GM12891 (cell line): ENCODE data around the gene GTF2A2.

Experiments used
- PAX5 ChIP-seq: IDR thresholded peaks from 2 replicates; pipeline ENCODE4 v1.6.1; 2011; ENCODE audit warnings: low read length, moderate library complexity, mild to moderate bottlenecking; ENCODE audit not compliant: insufficient read depth, severe bottlenecking
- POLR2A ChIP-seq: IDR thresholded peaks from 2 replicates; pipeline ENCODE4 v1.6.1; 2011; ENCODE audit warnings: low read depth, low read length, control low read depth
- POLR2AphosphoS5 ChIP-seq: IDR thresholded peaks from 2 replicates; pipeline ENCODE4 v1.6.1; 2011; ENCODE audit warnings: low read depth, low read length, control low read depth
- SPI1 ChIP-seq: IDR thresholded peaks from 2 replicates; pipeline ENCODE4 v1.6.1; 2011; ENCODE audit warnings: low read depth, low read length, control low read depth
- TAF1 ChIP-seq: IDR thresholded peaks from 2 replicates; pipeline ENCODE4 v1.6.1; 2011; ENCODE audit warnings: low read depth, low read length, control low read depth

- TF ChIP-seq SPI1 (no peak), POLR2AphosphoS5 (no peak), POLR2A (no peak), PAX5 (no peak), TAF1 (no peak)
Measured at GRCh38 chr15:59590027-59590426, 67.3 kb downstream of the GTF2A2 start.
